ENCODE measurements around the gene PADI6.
"Not testable (repeated sequence)": the region's sequence is repeated elsewhere in the genome, so short reads cannot be mapped to it uniquely, and the experiment has no call there.

The PADI6 gene

DNA sequence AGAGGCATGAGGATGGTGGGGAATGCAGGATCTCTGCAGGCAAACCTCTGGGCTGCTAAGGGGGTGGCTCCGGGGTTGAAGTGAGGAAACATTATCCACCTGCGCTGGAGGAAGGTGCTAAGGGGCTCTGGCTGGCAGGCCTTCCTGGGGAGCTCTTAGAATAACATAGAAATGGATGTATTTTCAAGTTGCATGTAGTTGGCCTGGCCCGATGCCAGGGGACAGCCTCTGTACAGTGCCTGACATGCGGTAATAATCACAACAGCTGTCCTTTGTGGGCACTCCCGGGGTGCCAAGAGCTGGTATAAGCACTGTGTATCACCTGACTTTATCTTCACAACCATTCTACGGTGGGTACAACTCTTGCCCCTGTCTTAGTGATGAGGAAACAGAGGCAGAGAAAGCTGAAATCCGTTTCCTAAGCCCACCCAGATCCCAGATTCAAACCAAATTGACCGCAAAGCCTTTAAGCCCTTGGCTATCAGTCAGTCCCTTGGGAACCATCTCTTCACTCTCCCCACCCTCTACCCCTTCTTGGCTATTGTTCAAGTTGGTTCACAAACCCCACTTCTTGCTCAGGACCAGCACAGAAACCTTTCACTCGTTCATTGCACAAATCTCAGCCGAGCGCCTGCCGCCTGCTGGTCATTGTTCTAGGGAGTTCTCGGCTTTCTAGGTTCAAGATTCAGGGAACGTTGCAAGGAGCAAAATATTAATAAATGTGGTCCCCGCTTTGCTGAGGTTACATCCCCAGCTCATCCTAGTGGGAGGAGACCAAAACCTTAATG lies 33.1 kb upstream of the PADI6 start:
- Mint-ChIP-seq H3K36me3 (ENCODE audit: low read depth) (no peaks in the 10 kb centered on the region), H3K27ac (no peak overlapping the region), H3K4me3 (no peak overlapping the region), H3K4me1 (no peaks in the 10 kb centered on the region), H3K27me3 (ENCODE audit: low read depth, poor library complexity) (peaks cover 43% of the 10 kb centered on the region), H3K9me3 (peaks cover 8% of the 10 kb centered on the region)
- TF ChIP-seq CTCF (IDR thresholded peaks at IDR 0.05), result no peak
- DNase-seq, result no peak

DNA sequence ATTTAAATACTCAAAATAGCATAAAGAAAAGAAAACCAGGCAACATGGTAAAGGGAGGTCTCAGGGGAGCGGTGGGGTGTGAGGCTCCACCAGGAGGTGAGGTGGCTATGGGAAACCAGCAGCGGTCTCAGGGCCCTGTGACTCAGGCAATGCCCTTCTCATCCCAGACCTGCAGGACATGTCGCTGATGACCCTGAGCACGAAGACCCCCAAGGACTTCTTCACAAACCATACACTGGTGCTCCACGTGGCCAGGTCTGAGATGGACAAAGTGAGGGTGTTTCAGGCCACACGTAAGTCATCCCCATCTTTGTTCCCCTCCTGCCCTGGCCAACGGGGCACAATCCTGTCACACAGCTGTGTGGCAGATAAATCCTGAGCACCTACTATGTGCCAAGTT lies 32.5 kb upstream of the PADI6 start:
- Mint-ChIP-seq H3K36me3 (ENCODE audit: low read depth) (no peaks in the 10 kb centered on the region), H3K27ac (no peak overlapping the region), H3K27me3 (ENCODE audit: low read depth, poor library complexity) (peaks cover 42% of the 10 kb centered on the region), H3K4me3 (no peak overlapping the region), H3K4me1 (no peaks in the 10 kb centered on the region), H3K9me3 (peaks cover 11% of the 10 kb centered on the region)
- no peak for TF ChIP-seq CTCF (IDR thresholded peaks at IDR 0.05)
- DNase-seq, result no peak

DNA sequence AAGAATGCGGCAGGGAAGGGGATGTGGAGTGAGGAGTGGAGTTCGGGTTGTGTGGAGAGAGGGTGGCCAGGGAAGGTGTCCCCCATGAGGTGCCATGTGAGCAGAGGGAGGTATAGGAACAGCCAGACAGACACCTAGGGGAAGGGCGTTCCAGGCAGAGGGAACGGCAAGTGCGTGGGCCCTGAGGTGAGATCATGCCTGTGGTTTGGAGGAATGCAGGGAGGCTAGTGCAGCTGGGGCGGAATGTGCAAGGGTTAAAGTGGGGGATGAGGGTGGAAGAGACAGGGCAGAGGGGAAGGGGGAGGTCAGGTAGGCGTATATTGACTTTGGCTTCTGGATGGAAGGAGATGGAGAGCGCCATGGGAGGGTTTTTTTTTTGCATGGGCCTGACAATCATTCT lies 31.6 kb upstream of the PADI6 start:
- no peak overlapping the region for H3K27ac Mint-ChIP-seq
- peaks cover 15% of the 10 kb centered on the region for H3K9me3 Mint-ChIP-seq
- peaks cover 49% of the 10 kb centered on the region for H3K27me3 Mint-ChIP-seq (ENCODE audit: low read depth, poor library complexity)
- TF ChIP-seq CTCF (IDR thresholded peaks at IDR 0.05), result no peak
- H3K4me3 Mint-ChIP-seq, result no peak overlapping the region
- H3K36me3 Mint-ChIP-seq (ENCODE audit: low read depth), result no peaks in the 10 kb centered on the region
- DNase-seq, result no peak
- H3K4me1 Mint-ChIP-seq, result no peaks in the 10 kb centered on the region

DNA sequence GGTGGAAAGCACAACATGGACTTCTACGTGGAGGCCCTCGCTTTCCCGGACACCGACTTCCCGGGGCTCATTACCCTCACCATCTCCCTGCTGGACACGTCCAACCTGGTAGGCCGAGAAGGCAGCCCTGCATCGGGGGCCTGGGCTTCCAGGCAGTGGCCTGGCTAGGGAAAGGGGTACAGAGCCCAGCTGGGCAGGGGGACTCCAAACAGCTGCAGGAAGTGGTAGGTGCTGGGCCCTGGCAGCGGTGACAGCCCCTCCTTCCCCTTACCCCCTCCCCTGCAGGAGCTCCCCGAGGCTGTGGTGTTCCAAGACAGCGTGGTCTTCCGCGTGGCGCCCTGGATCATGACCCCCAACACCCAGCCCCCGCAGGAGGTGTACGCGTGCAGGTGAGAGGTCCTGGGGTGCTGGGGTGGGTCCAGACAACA lies 30.0 kb upstream of the PADI6 start:
- Mint-ChIP-seq H3K9me3 (peaks cover 20% of the 10 kb centered on the region), H3K4me1 (no peaks in the 10 kb centered on the region), H3K27ac (no peak overlapping the region), H3K36me3 (ENCODE audit: low read depth) (no peaks in the 10 kb centered on the region), H3K27me3 (ENCODE audit: low read depth, poor library complexity) (peaks cover 39% of the 10 kb centered on the region), H3K4me3 (no peak overlapping the region)
- no peak for TF ChIP-seq CTCF (IDR thresholded peaks at IDR 0.05)
- no peak for DNase-seq

- H3K4me3 Mint-ChIP-seq; H3K36me3 Mint-ChIP-seq (ENCODE audit: low read depth): not testable (repeated sequence)
Measured at GRCh38 chr1:17345506-17345905, 26.5 kb upstream of the PADI6 start.

DNA sequence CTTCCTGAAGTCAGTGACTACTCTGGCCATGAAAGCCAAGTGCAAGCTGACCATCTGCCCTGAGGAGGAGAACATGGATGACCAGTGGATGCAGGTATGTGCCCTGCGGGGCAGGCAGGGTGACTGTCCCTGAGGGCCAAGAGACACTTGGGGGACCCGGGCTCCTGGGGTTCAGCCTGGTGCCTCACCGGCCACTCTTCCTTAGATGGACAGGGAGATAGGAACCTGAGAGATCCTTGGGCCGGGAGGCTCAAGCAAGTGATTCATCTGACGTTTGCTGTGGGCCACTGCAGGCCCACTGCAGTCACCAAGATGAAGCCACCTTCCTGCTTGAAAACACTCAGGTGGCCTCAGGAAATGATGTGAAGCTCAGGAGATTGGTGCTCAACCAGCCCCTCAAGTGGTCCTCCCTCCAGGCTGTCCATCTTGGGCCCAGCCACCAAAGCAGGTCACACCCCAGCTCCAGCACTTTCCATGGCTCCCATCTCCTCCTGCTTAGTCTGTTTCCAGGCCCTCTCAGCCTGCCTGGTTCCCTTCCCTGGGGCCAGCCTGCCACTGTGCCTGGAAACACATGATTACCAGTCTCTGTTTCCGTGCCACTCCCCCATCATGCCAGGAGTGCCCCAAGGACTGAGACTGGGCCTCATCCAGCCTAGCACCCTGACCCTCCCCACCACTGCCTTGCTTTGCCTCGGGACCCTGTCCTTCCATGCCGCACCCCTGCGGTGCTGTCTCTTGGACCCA lies 25.8 kb upstream of the PADI6 start:
- no peak for TF ChIP-seq CTCF (IDR thresholded peaks at IDR 0.05)
- H3K4me3 Mint-ChIP-seq, result no peak overlapping the region
- H3K9me3 Mint-ChIP-seq, result peaks cover 20% of the 10 kb centered on the region
- H3K27me3 Mint-ChIP-seq (ENCODE audit: low read depth, poor library complexity), result peaks cover 19% of the 10 kb centered on the region
- H3K36me3 Mint-ChIP-seq (ENCODE audit: low read depth), result no peaks in the 10 kb centered on the region
- no peak overlapping the region for H3K27ac Mint-ChIP-seq
- peaks cover 14% of the 10 kb centered on the region for H3K4me1 Mint-ChIP-seq
- DNase-seq, result no peak

More at GRCh38 chr1:17345506-17345905, 26.5 kb upstream of the PADI6 start:
- H3K27ac Mint-ChIP-seq, DNase-seq, H3K4me1 Mint-ChIP-seq: not testable (repeated sequence)
- peaks cover 20% of the 10 kb centered on the region for H3K9me3 Mint-ChIP-seq
- peaks cover 19% of the 10 kb centered on the region for H3K27me3 Mint-ChIP-seq (ENCODE audit: low read depth, poor library complexity)

Measured in nephron progenitor cell (in vitro differentiated cells).